PC-3 (cell line): Measurements from ENCODE around the gene GRAPL.
"Not testable (repeated sequence)": the region's sequence is repeated elsewhere in the genome, so short reads cannot be mapped to it uniquely, and the experiment has no call there.

ENCODE experiments used
- EZH2phosphoT487 ChIP-seq: fragments of 300-600 bp; sonication (generic); IDR thresholded peaks from 2 replicates; pipeline ENCODE4 v1.6.1; 2018; ENCODE audit warnings: mild to moderate bottlenecking, antibody characterized with exemption, low read length, borderline replicate concordance
- TF ChIP-seq, protein P1 (sequence below): fragments of 300-600 bp; sonication (generic); conservative IDR thresholded peaks from 2 replicates; pipeline ENCODE4 v1.5.1; 2017; ENCODE audit warnings: antibody characterized with exemption, low read depth, mild to moderate bottlenecking, low read length

DNA sequence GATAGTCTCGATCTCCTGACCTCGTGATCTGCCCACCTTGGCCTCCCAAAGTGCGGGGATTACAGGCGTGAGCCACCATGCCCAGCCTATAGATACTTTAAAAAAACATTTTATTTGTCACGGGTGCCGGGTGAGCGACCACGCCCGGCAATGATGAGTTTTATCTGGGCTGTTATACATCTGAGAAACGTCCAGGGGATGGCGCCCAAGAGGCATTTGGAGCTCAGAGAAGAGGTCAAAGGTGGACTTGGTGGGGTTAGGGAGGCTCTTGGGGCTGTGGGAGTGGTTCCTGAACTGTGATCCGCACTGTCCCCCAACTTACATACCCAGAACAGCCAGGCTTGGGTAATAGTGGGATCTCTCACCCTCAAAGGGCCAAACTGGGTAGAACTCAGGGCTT is 8.7 kb upstream of the GRAPL start:
- TF ChIP-seq, protein P1, sequence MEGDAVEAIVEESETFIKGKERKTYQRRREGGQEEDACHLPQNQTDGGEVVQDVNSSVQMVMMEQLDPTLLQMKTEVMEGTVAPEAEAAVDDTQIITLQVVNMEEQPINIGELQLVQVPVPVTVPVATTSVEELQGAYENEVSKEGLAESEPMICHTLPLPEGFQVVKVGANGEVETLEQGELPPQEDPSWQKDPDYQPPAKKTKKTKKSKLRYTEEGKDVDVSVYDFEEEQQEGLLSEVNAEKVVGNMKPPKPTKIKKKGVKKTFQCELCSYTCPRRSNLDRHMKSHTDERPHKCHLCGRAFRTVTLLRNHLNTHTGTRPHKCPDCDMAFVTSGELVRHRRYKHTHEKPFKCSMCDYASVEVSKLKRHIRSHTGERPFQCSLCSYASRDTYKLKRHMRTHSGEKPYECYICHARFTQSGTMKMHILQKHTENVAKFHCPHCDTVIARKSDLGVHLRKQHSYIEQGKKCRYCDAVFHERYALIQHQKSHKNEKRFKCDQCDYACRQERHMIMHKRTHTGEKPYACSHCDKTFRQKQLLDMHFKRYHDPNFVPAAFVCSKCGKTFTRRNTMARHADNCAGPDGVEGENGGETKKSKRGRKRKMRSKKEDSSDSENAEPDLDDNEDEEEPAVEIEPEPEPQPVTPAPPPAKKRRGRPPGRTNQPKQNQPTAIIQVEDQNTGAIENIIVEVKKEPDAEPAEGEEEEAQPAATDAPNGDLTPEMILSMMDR, result not testable (repeated sequence)
- TF ChIP-seq EZH2phosphoT487, result not testable (repeated sequence)
